Measurements from ENCODE around the gene STX11.

DNA sequence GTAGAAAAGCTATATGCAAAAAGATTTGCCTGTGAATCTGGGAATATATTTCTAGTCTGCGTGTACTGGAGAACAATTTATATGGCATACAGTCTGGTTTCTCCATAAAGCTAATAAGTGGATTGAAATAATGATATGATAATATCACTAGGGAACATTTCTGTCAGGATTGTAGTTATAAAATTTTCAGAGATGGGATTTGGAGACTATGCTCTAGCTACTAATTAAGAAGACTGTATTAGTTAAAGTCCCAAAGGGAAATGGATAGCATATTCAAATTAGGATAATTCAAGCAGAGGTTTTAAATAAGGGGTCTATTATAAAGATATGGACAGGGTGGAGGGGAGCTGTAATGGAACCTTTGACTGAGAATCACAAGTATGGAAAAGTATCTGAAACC, 7.2 kb upstream of the STX11 start:
- no peak for TF ChIP-seq RAD21 (IDR thresholded peaks at IDR 0.05; ENCODE audit: low read depth)
- TF ChIP-seq YY1 (IDR thresholded peaks at IDR 0.05; ENCODE audit: low read depth): no peak
